ENCODE measurements around the gene PCDHGB4.
"Not testable (repeated sequence)": the region's sequence is repeated elsewhere in the genome, so short reads cannot be mapped to it uniquely, and the experiment has no call there.

Gene PCDHGB4

DNA sequence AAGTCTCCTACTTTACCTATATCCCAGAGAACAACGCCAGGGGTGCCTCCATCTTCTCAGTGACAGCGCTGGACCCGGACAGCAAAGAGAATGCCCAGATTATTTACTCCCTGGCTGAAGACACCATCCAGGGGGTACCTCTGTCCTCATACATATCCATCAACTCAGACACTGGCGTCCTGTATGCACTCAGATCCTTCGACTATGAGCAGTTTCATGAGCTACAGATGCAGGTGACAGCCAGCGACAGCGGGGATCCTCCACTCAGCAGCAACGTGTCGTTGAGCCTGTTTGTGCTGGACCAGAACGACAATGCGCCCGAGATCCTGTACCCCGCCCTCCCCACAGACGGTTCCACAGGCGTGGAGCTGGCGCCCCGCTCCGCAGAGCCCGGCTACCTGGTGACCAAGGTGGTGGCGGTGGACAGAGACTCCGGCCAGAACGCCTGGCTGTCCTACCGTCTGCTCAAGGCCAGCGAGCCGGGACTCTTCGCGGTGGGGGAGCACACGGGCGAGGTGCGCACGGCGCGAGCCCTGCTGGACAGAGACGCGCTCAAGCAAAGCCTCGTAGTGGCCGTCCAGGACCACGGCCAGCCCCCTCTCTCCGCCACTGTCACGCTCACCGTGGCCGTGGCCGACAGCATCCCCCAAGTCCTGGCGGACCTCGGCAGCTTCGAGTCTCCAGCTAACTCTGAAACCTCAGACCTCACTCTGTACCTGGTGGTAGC, 27.2 kb downstream of the PCDHGB4 start:
- H3K27ac Mint-ChIP-seq; ATAC-seq (replicated peaks); DNase-seq: not testable (repeated sequence)
- Mint-ChIP-seq H3K4me1 (ENCODE audit: low read depth in 2 of 2) (peaks cover 10 to 22% of the 10 kb centered on the region in 2 donors), H3K4me3 (peak overlapping the region; percentile 7 to 43), H3K27me3 (peaks cover 61 to 77% of the 10 kb centered on the region in 2 donors), H3K36me3 (ENCODE audit: insufficient read depth) (peaks cover 18% of the 10 kb centered on the region), H3K9me3 (peaks cover 7 to 19% of the 10 kb centered on the region in 2 donors)

GRCh38 chr5:141415275-141415618, 27.7 kb downstream of the PCDHGB4 start:
- peaks cover 7 to 15% of the 10 kb centered on the region in 2 donors for H3K9me3 Mint-ChIP-seq
- peak overlapping the region; percentile 41 to 43 for H3K4me3 Mint-ChIP-seq
- peaks cover 12% of the 10 kb centered on the region for H3K36me3 Mint-ChIP-seq (ENCODE audit: insufficient read depth)
- DNase-seq; ATAC-seq (replicated peaks); H3K27ac Mint-ChIP-seq: not testable (repeated sequence)
- peaks cover 10 to 21% of the 10 kb centered on the region in 2 donors for H3K4me1 Mint-ChIP-seq (ENCODE audit: low read depth in 2 of 2)
- peaks cover 62 to 77% of the 10 kb centered on the region in 2 donors for H3K27me3 Mint-ChIP-seq

DNA sequence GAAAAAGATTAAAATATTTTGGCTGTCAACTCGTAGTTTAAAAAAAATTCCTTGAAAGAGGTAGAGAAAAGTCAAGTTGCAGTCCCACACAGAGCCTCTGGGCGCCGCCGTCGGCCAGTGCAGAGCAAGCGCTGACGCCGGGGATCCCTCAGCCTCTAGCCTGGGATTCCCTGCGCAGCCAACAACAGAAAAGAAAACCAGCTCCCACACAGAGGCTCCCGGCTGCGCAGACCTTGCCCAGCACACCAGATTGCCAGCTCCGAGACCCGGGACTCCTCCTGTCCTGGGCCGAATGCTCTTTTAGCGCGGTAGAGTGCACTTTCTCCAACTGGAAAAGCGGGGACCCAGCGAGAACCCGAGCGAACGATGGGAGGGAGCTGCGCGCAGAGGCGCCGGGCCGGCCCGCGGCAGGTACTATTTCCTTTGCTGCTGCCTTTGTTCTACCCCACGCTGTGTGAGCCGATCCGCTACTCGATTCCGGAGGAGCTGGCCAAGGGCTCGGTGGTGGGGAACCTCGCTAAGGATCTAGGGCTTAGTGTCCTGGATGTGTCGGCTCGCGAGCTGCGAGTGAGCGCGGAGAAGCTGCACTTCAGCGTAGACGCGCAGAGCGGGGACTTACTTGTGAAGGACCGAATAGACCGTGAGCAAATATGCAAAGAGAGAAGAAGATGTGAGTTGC, 30.1 kb downstream of the PCDHGB4 start, which contains the start of gene PCDHGB7:
Gene PCDHGB7, plus strand, starts transcription at position 184 of the 679 bp plus-strand sequence. Its CDS starts 183 bp downstream, at position 367.
- Mint-ChIP-seq H3K4me1 (ENCODE audit: low read depth in 2 of 2) (peaks cover 14 to 24% of the 10 kb centered on the region in 2 donors), H3K9me3 (peaks cover 7 to 12% of the 10 kb centered on the region in 2 donors), H3K27me3 (peaks cover 80 to 93% of the 10 kb centered on the region in 2 donors), H3K36me3 (ENCODE audit: insufficient read depth) (peaks cover 19% of the 10 kb centered on the region), H3K4me3 (peak within 1 kb of the TSS; percentile 53 to 67)
- ATAC-seq (replicated peaks) = peak; percentile 60
- not testable (repeated sequence) for H3K27ac Mint-ChIP-seq, DNase-seq

- ATAC-seq (replicated peaks) (no peak), DNase-seq (no peak)
- peaks cover 7 to 12% of the 10 kb centered on the region in 2 donors for H3K9me3 Mint-ChIP-seq
- H3K36me3 Mint-ChIP-seq (ENCODE audit: insufficient read depth) = peaks cover 19% of the 10 kb centered on the region
- peaks cover 72 to 94% of the 10 kb centered on the region in 2 donors for H3K27me3 Mint-ChIP-seq
- peaks cover 7 to 12% of the 10 kb centered on the region in 2 donors for H3K4me1 Mint-ChIP-seq (ENCODE audit: low read depth in 2 of 2)
- no peak overlapping the region for H3K4me3 Mint-ChIP-seq
- no peak overlapping the region for H3K27ac Mint-ChIP-seq
Observed at GRCh38 chr5:141419074-141419880, 31.8 kb downstream of the PCDHGB4 start.

DNA sequence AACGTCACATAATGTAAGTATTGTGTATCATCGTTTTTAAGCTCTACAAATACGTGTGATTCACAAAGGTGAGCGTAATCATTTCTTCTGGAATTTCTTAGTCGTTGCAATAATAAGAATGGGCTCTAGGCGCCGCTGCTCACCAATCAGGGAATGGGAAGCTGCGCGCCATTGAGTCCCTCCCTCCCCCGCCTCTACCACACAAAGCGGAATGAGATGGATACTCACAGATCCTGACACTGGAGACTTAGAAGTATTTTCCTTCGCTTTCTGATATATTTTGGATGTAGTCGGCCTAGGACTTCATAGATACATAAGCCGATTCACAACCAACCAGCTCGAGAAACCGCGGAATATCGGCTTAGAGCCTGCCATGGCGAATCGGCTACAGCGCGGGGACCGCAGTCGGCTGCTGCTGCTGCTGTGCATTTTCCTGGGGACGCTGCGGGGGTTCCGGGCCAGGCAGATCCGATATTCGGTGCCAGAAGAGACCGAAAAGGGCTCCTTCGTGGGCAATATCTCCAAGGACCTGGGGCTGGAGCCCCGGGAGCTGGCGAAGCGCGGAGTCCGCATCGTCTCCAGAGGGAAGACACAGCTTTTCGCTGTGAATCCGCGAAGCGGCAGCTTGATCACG, 33.5 kb downstream of the PCDHGB4 start, which contains the start of gene PCDHGA11:
Gene PCDHGA11, plus strand, starts transcription at position 197 of the 634 bp plus-strand sequence. Its CDS starts 177 bp downstream, at position 374.
- Mint-ChIP-seq H3K36me3 (ENCODE audit: insufficient read depth) (peaks cover 19% of the 10 kb centered on the region), H3K4me3 (peak within 1 kb of the TSS; percentile 29 to 71), H3K9me3 (peaks cover 7 to 12% of the 10 kb centered on the region in 2 donors), H3K4me1 (ENCODE audit: low read depth in 2 of 2) (peaks cover 7 to 8% of the 10 kb centered on the region in 2 donors), H3K27me3 (peaks cover 69 to 95% of the 10 kb centered on the region in 2 donors), H3K27ac (peak within 1 kb of the TSS in 1 of 2 donors; percentile 28)
- no peak for DNase-seq
- ATAC-seq (replicated peaks) = no peak

DNA sequence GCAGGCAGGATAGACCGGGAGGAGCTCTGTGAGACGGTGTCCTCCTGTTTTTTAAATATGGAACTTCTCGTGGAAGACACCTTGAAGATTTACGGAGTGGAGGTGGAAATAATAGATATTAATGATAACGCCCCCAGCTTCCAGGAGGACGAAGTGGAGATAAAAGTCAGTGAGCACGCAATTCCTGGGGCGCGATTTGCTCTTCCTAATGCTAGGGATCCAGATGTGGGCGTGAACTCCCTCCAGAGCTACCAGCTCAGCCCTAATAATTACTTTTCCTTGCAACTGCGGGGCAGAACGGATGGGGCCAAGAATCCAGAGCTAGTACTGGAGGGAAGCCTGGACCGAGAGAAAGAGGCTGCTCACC, 34.0 kb downstream of the PCDHGB4 start:
- Mint-ChIP-seq H3K4me1 (ENCODE audit: low read depth in 2 of 2) (peaks cover 7 to 8% of the 10 kb centered on the region in 2 donors), H3K4me3 (peak overlapping the region in 1 of 2 donors; percentile 71), H3K36me3 (ENCODE audit: insufficient read depth) (peaks cover 19% of the 10 kb centered on the region), H3K27ac (peak overlapping the region in 1 of 2 donors; percentile 28), H3K27me3 (peaks cover 69 to 95% of the 10 kb centered on the region in 2 donors), H3K9me3 (peaks cover 7 to 12% of the 10 kb centered on the region in 2 donors)
- DNase-seq = no peak
- no peak for ATAC-seq (replicated peaks)

DNA sequence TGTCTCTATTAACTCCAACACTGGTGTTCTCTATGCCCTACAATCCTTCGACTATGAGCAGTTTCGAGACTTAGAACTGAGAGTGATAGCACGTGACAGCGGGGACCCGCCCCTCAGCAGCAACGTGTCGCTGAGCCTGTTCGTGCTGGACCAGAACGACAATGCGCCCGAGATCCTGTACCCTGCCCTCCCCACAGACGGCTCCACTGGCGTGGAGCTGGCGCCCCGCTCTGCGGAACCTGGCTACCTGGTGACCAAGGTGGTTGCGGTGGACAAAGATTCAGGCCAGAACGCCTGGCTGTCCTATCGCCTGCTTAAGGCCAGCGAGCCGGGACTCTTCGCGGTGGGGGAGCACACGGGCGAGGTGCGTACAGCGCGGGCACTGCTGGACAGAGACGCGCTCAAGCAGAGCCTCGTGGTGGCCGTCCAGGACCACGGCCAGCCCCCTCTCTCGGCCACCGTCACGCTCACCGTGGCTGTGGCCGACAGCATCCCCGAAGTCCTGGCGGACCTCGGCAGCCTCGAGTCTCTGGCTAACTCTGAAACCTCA, 35.3 kb downstream of the PCDHGB4 start:
- peaks cover 6 to 7% of the 10 kb centered on the region in 2 donors for H3K4me1 Mint-ChIP-seq (ENCODE audit: low read depth in 2 of 2)
- DNase-seq = no peak
- H3K27ac Mint-ChIP-seq = no peak overlapping the region
- H3K9me3 Mint-ChIP-seq = peaks cover 7 to 10% of the 10 kb centered on the region in 2 donors
- H3K27me3 Mint-ChIP-seq = peaks cover 68 to 97% of the 10 kb centered on the region in 2 donors
- no peak overlapping the region for H3K4me3 Mint-ChIP-seq
- no peak for ATAC-seq (replicated peaks)
- peaks cover 16% of the 10 kb centered on the region for H3K36me3 Mint-ChIP-seq (ENCODE audit: insufficient read depth)

- H3K4me1 Mint-ChIP-seq (ENCODE audit: low read depth in 2 of 2) = peaks cover 7 to 8% of the 10 kb centered on the region in 2 donors
- H3K4me3 Mint-ChIP-seq = no peak overlapping the region
- peaks cover 10 to 13% of the 10 kb centered on the region in 2 donors for H3K9me3 Mint-ChIP-seq
- H3K36me3 Mint-ChIP-seq (ENCODE audit: insufficient read depth) = peaks cover 8% of the 10 kb centered on the region
- H3K27ac Mint-ChIP-seq = no peak overlapping the region
- H3K27me3 Mint-ChIP-seq = peaks cover 62 to 92% of the 10 kb centered on the region in 2 donors
- ATAC-seq (replicated peaks) (no peak), DNase-seq (no peak)
Observed at GRCh38 chr5:141427783-141428426, 40.4 kb downstream of the PCDHGB4 start.

DNA sequence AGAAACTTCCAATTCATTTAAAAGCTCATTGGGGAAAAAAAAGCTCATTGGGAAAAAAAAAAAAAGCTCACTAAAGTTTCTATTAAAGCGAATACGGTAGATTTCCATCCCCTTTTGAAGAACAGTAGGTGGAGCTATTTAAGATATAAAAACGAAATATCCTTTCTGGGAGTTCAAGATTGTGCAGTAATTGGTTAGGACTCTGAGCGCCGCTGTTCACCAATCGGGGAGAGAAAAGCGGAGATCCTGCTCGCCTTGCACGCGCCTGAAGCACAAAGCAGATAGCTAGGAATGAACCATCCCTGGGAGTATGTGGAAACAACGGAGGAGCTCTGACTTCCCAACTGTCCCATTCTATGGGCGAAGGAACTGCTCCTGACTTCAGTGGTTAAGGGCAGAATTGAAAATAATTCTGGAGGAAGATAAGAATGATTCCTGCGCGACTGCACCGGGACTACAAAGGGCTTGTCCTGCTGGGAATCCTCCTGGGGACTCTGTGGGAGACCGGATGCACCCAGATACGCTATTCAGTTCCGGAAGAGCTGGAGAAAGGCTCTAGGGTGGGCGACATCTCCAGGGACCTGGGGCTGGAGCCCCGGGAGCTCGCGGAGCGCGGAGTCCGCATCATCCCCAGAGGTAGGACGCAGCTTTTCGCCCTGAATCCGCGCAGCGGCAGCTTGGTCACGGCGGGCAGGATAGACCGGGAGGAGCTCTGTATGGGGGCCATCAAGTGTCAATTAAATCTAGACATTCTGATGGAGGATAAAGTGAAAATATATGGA, 43.0 kb downstream of the PCDHGB4 start, which contains the start of gene PCDHGA12:
Gene PCDHGA12, plus strand, starts transcription at position 176 of the 782 bp plus-strand sequence. Its CDS starts 253 bp downstream, at position 429.
- peak; percentile 29 for ATAC-seq (replicated peaks)
- Mint-ChIP-seq H3K9me3 (peaks cover 8 to 15% of the 10 kb centered on the region in 2 donors), H3K27ac (no peak within 1 kb of the TSS), H3K4me1 (ENCODE audit: low read depth in 2 of 2) (peaks cover 8 to 9% of the 10 kb centered on the region in 2 donors), H3K36me3 (ENCODE audit: insufficient read depth) (peaks cover 8% of the 10 kb centered on the region), H3K27me3 (peaks cover 60 to 86% of the 10 kb centered on the region in 2 donors), H3K4me3 (peak within 1 kb of the TSS; percentile 72 to 73)
- no peak for DNase-seq

GRCh38 chr5:141431286-141431685, 43.8 kb downstream of the PCDHGB4 start:
- ATAC-seq (replicated peaks) (no peak), DNase-seq (no peak)
- peaks cover 8 to 9% of the 10 kb centered on the region in 2 donors for H3K4me1 Mint-ChIP-seq (ENCODE audit: low read depth in 2 of 2)
- peaks cover 55 to 85% of the 10 kb centered on the region in 2 donors for H3K27me3 Mint-ChIP-seq
- H3K36me3 Mint-ChIP-seq (ENCODE audit: insufficient read depth) = peaks cover 8% of the 10 kb centered on the region
- peaks cover 8 to 15% of the 10 kb centered on the region in 2 donors for H3K9me3 Mint-ChIP-seq
- peak overlapping the region in 1 of 2 donors; percentile 72 for H3K4me3 Mint-ChIP-seq
- H3K27ac Mint-ChIP-seq = no peak overlapping the region

GRCh38 chr5:141432308-141432707, 44.8 kb downstream of the PCDHGB4 start:
- DNase-seq; ATAC-seq (replicated peaks); H3K27ac Mint-ChIP-seq; H3K4me1 Mint-ChIP-seq (ENCODE audit: low read depth in 2 of 2); H3K36me3 Mint-ChIP-seq (ENCODE audit: insufficient read depth): not testable (repeated sequence)
- Mint-ChIP-seq H3K27me3 (peaks cover 48 to 83% of the 10 kb centered on the region in 2 donors), H3K9me3 (peaks cover 8 to 15% of the 10 kb centered on the region in 2 donors), H3K4me3 (peak overlapping the region in 1 of 2 donors; percentile 15)

Measured in effector memory CD8-positive, alpha-beta T cell (primary cell).